HG03457 (cell line): ENCODE results near the gene HSD3B7.
A peak's percentile ranks its signal among the peaks of the same experiment; 100 is the strongest.

Experiments used
- ATAC-seq: cut with Tn5 transposase; IDR thresholded peaks from one replicate; pipeline ENCODE4 v1.9.1; 2021; ENCODE audit warnings: moderate number of reproducible peaks; ENCODE audit not compliant: unreplicated experiment

Gene HSD3B7

DNA sequence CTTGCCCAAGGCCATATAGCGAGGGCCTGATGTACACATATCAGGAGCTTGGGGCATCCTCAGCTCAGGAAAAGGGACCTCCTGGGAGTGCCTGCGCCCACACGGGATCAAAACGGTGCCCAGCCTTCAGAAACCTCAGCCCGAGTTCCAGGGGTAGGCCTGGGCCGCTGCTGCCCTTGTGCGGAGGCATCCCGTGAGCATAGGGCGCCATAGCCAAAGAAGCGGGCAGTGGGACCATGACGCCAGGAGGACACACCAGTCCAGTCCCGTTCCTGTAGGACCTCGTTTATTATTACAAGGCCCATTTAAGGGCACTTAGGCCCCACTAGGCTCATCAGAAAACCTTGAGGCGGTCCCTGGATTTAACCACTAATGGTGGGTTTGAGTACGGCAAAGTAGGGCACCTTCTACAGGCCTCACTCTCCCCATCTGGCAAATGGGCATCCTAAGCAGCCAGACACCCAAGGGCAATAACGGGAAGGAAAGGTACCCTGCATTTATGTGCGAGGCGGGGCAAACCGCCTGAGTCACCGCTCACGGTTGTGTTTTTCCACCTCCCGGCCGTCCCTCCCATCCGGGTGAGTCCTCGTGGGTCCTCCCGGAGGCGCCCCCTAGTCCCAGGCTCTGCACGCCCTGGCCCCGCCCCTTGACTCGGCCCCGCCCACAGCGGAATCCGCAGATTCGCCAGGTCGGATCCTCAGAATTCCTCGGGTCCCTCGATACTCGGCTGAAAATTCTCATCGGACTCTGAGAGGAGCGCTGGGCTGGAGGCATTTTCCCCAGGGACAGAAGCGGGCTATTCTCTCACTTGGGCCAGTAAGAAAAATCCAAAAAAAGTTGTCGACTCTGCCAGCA, 28.2 kb upstream of the HSD3B7 start:
- peak; percentile 26 for ATAC-seq

DNA sequence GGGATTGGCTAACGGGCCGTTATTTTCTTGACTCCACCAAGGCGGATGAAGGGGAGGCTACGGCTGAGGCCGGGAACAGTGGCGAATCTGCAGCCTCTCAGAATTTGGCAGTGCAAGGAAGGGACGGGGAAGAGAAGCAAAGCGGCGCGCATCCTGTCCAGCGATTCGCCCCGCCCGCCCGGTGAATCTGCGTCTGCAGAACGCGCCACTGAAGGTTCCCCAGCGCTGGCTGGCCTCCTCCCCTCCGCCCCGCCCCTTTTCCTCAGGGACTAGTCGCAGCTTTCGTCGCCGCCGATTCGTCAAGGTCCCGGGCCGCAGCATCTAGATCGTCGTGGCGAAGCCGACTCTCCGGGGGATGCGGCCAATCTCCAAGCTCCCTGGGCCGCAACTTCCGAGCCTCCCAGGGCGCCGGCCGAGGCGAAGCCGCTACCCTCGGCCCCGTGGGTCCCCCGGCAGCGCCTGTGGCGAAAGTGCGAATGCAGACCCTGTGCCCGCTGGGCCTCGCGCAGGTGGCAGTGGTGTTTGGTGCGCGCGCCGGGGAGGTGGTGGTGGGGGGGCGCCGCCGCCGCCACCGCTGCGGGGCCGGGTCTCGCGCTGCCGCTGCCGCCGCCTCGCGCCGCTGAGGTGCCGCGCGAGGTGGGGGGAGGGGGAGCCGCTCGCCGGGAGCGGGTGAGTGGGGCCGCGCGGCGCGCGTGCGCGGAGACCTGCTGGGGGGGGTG, 27.4 kb upstream of the HSD3B7 start, which contains the start of gene SETD1A:
Gene SETD1A, plus strand, starts transcription at position 299 of the 719 bp plus-strand sequence. CDS start 978 bp downstream, outside the sequence.
- ATAC-seq: peak; percentile 46

DNA sequence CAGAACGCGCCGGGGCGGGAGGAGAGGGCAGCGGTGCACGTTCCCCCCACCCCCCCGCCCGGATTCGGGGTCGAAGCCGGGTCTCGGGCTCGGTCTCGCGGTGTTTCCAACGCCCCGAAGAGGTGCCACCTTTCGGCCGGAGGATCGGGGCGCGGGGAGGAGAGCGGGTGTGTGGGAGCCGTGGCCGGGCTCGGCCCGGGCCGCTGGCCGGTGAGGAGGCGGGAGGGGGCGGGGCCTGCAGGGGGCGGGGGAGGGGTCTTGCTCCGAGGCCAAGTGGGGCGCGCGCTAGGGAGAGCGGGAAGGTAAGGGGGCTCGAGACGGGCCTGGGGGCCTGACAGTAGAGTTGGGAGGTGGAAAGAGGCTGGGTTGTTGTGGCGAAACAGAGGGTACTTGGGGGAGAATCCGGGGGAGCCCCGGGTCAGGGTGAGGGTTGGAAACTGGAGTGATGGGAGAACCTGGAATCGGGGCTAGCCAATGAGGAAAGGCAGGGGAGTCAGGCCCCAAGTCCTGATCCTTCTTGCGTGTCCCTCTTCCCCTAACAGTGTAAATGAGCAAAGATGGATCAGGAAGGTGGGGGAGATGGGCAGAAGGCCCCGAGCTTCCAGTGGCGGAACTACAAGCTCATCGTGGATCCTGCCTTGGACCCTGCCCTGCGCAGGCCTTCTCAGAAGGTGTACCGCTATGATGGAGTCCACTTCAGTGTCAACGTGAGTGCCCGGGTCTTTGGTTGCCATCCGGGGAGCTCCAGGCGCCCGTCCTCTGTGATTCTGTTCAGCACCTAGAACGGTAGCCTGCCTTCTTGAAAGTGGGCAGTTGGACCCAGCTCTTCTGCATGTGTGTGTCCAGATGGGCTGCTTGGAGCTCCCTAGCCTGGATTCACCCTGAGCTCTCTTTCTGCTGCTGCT, 26.6 kb upstream of the HSD3B7 start:
- no peak for ATAC-seq

DNA sequence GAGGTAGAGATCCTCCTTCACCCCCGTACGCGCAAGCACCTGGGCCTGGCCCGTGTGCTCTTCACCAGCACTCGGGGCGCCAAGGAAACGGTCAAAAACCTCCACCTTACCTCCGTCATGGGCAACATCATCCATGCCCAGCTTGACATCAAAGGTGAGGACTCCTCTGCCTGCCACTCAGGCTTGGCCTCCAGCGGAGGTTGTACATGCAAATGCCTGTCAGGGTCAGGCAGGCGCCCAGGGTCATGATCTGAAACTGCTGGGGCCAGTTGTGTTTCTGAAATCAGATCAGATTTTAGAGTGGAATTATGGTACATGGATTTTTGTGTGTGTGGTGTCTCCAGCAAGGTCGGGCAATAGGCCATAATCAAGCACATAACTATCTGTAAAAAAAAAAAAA, 23.6 kb upstream of the HSD3B7 start:
- no peak for ATAC-seq

DNA sequence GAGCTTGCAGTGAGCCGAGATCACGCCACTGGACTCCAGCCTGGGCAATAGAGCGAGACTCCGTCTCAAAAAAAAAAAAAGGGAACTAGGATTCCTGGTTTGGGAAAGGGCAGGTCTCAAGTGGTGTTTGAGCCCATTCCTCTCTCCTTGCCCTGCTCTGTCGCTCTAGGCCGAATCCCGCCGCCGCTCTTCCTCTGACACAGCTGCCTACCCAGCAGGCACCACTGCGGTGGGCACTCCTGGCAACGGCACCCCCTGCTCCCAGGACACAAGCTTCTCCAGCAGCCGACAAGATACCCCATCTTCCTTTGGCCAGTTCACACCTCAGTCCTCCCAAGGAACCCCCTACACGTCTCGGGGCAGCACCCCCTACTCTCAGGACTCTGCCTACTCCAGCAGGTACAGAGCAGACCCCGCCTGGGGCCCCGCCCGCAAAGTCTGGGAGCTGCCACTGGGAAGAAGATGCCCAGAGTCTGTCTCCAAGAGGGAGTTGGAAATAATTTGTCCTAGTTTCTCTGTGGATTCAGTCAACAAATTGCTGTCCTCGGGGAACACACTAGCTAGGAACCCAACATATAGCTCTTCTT, 21.0 kb upstream of the HSD3B7 start:
- ATAC-seq: no peak

DNA sequence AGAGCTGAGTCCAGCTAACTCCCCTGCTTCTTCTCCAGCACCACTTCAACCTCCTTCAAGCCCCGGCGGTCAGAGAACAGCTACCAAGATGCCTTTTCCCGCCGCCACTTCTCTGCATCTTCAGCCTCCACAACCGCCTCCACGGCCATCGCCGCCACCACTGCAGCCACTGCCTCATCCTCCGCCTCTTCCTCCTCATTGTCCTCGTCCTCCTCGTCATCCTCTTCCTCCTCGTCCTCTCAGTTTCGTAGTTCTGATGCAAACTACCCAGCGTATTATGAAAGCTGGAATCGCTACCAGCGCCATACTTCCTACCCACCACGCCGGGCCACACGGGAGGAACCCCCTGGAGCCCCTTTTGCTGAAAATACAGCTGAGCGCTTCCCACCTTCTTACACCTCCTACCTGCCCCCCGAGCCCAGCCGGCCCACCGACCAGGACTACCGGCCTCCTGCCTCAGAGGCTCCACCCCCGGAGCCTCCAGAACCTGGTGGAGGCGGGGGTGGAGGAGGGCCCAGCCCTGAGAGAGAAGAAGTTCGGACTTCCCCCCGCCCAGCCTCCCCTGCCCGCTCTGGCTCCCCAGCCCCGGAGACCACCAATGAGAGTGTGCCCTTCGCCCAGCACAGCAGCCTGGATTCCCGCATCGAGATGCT, 20.3 kb upstream of the HSD3B7 start:
- no peak for ATAC-seq

DNA sequence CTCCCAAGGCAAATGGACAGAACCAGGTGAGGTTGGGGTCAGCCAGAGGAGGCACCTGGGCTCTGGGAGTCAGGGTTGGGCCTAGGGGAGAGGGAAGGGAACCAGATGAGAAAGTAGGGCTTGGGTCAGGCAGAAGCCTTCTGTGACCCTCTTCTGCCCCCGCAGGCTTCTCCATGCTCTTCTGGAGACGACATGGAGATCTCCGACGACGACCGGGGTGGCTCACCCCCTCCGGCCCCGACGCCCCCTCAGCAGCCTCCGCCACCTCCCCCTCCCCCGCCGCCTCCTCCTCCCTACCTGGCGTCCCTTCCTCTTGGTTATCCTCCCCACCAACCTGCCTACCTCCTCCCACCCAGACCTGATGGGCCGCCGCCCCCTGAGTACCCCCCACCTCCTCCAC, 19.6 kb upstream of the HSD3B7 start:
- ATAC-seq: no peak

DNA sequence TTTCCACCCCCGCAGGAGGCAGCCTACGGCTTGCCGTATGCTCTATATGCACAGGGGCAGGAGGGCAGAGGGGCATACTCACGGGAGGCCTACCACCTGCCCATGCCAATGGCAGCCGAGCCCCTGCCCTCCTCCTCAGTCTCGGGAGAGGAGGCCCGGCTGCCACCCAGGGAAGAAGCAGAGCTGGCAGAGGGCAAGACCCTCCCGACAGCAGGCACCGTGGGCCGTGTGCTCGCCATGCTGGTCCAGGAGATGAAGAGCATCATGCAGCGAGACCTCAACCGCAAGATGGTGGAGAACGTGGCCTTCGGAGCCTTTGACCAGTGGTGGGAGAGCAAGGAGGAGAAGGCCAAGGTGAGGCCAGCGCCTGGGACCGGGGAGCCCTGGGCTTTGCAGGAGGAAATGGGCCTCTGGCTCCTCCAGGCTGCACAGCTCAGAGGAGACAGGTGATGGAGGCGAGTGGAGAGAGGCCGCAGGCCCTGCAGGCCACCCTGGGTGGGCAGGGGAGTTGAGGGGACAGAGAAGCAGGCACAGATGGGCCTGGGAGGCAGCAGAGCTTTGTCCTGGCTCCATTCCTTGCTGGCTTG, 18.9 kb upstream of the HSD3B7 start:
- ATAC-seq: no peak

DNA sequence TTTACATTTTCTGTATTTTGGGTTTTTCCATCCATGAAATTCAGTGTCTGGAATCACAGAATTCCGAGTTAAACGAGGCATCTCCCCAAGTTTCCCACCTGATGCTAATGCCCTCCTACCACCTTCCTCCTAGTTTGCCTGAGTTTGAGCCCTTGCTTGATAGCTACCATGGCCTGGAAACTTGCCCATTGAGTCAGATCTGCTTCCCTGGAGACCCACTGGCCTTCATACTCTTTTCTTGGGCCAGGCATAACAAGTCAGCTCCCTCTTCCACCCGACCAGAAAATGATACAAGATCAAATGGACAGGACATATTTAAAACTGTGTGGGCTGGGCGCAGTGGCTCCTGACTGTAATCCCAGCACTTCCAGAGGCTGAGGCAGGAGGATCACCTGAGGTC, 17.2 kb upstream of the HSD3B7 start:
- no peak for ATAC-seq

DNA sequence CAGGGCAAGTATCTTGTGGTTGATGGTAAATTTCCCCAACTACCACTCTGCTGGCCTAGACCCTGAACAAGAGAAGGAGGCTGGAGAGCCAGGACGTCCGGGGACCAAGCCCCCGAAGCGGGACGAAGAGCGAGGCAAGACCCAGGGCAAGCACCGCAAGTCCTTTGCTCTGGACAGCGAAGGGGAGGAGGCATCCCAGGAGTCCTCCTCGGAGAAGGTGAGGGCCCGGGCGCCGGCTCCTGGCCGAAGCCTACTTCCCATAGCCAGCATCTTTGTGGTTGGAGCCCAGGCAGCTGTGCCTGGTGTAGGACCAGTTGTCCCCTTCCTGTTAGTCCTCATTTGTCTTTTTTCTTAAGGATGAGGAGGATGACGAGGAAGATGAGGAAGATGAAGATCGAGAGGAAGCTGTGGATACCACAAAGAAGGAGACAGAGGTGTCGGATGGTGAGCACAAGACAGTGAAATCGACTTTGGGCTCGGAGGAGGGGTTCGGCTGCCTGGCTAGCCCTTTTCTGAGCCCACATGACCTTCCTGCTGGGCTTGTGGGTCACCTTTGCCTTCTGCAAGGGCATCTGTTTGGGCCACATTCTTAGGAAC, 15.7 kb upstream of the HSD3B7 start:
- no peak for ATAC-seq

DNA sequence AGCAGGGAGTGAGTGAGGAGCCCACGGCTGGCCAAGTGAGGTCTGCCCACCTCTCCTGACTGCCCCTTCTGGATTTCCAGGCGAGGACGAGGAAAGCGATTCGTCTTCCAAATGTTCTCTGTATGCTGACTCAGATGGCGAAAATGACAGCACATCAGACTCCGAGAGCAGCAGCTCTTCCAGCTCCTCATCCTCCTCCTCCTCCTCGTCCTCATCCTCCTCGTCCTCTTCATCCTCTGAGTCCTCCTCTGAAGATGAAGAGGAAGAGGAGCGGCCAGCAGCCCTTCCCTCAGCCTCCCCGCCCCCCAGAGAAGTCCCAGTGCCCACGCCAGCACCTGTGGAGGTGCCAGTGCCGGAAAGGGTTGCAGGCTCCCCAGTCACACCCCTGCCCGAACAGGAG, 13.7 kb upstream of the HSD3B7 start:
- no peak for ATAC-seq

DNA sequence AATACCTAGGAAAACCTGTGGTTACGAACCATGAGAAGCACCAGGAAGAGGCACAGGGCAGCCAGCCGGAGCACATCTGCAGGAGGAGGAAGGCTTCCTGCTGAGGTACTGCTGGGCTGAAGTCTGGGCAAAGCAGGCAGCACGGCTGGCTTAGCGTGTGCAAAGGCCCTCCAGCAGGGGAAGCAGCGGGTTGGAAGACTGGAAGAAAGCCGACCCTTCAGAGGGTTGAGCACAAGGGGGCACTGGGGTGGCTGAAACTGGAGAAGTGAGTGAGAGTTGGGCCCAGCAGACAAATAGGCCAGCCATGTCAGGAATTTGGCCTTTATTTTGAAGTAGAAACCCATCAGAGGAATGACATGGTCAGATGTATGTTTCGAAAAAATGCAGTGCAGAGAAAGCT, 12.1 kb upstream of the HSD3B7 start:
- no peak for ATAC-seq

DNA sequence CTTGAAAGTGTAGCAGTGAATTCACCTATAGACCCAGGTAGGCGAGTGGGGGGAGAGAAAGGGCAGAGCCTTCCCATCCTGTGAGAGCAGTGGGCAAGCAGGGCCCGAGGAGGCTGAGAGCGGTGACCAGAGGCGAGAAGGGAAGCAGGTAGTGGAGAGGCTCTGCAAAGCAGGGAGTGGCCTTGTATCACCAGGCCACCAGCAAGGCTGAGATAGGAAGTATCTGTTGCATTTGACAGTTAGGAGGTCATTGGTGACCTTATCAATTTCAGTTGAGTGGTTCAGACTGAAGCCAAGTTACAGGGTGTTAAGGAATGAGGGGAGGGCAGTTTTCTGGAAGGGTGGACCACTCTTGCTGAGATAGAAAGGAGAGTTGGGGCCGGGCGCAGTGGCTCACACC, 10.7 kb upstream of the HSD3B7 start:
- no peak for ATAC-seq

DNA sequence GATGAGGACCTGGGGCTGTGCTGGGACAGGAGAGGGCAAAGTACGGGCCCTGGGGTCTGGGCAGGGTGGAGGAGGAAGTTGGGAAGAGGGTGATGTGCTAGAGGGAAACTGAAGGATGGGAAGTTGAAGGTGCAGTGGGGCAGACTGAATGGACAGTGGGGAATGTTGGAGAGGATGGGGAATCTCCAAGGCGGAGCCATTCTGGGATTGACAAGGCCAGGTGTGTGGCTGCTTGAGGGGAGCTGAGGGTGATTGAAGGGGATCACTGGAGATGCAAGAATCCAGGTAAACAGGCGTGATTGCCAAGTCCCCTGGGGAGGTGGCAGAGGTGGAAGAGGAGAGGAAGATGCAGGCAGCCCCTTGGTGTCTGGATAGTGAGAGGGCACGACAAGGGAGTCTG, 8.5 kb upstream of the HSD3B7 start:
- no peak for ATAC-seq

DNA sequence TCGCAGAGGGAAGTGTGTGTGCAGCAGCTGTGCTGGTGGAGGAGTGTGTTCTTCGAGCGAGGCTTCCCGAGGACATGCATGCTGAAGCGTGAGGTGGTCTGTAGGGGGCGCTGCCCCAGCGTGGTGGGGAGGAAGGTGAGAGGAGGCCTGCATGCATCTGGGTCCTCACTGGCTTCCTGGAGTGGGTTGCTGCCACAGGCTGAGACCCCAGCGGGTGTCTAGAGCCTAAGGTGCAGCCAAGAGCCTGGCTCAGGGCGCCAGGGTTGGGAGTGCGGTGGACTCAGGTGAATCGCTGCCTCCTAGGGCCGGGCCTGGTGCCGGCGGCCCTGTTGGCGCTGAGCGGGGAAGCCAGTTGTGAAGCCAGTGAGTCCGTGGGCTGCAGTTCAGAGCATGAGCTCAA, 7.5 kb upstream of the HSD3B7 start:
- no peak for ATAC-seq

DNA sequence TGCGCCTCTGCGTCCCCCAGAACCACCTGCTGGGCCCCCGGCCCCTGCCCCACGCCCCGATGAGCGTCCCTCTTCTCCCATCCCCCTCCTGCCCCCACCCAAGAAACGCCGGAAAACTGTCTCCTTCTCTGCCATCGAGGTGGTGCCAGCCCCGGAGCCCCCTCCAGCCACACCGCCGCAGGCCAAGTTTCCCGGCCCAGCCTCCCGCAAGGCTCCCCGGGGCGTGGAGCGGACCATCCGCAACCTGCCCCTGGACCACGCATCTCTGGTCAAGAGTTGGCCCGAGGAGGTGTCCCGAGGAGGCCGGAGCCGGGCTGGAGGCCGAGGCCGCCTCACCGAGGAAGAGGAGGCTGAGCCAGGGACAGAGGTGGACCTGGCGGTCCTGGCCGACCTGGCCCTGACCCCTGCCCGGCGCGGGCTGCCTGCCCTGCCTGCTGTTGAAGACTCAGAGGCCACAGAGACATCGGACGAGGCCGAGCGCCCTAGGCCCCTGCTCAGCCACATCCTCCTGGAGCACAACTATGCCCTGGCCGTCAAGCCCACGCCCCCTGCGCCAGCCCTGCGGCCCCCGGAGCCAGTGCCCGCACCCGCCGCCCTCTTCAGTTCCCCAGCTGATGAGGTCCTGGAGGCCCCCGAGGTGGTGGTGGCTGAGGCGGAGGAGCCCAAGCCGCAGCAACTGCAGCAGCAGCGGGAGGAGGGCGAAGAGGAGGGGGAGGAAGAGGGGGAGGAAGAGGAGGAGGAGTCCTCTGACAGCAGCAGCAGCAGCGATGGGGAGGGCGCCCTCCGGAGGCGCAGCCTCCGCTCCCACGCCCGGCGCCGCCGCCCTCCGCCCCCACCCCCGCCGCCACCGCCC, 5.6 kb upstream of the HSD3B7 start:
- no peak for ATAC-seq

DNA sequence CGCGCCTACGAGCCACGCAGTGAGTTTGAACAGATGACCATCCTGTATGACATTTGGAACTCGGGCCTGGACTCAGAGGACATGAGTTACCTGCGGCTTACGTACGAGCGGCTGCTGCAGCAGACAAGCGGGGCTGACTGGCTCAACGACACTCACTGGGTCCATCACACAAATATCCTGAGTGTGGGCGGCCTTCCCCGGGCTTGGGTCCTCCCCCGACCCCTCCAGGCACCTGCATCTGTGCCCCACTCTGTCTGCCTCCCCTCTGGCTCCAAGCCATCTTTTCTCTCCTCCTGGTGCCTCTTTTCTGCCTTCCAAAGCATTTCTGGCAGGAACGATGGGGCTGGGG, 5.0 kb upstream of the HSD3B7 start:
- ATAC-seq: no peak

DNA sequence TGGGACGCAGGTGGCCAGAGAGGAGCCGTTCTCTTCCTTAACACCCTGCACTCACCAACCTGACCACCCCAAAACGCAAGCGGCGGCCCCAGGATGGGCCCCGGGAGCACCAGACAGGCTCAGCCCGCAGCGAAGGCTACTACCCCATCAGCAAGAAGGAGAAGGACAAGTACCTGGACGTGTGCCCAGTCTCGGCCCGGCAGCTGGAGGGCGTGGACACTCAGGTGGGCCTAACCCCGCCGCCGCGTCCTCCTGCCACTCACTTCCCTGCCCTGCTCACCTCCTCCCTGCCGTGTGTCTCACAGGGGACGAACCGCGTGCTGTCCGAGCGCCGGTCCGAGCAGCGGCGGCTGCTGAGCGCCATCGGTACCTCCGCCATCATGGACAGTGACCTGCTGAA, 4.6 kb upstream of the HSD3B7 start:
- ATAC-seq: no peak

DNA sequence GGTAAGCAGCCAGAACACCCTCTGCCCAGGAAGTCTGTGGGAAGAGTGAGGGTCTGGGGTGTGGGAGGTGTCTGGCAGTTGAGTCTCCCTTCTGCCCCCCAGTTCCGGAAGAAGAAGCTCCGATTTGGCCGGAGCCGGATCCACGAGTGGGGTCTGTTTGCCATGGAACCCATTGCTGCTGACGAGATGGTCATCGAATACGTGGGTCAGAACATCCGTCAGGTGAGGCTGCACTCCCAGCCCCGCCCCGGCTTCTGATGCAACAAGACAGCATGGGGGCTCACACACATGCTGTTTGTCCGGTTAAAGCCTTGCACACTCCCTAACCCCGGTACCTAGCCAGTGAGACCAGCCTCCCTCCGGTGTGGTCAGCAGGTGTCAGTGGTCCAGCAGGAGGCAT, 4.0 kb upstream of the HSD3B7 start:
- ATAC-seq: no peak
